Adrenal gland (tissue), 5 donors: Measurements from ENCODE around the gene SPOUT1.

Source experiments
- CTCF ChIP-seq, 6 experiments: fragments of 450-650 bp in 4 of 6; fragments of 200-600 bp in 2 of 6; sonication (generic) in 1 of 6; IDR thresholded peaks; 1 replicate in 5 of 6; 2 replicates in 1 of 6; pipeline versions ENCODE4 v1.5.1 to v1.8.0; 2016 to 2021; ENCODE audit warnings: antibody characterized with exemption in 6 of 6, mild to moderate bottlenecking in 2 of 6, moderate library complexity in 1 of 6
- POLR2A ChIP-seq, 2 donors: fragments of 450-650 bp; IDR thresholded peaks; one replicate each; pipeline ENCODE4 v1.6.1; 2017; ENCODE audit warnings: antibody characterized with exemption in 2 of 2, mild to moderate bottlenecking in 2 of 2, moderate library complexity in 1 of 2
- donor health status: DM: no; HTN: no; CAD: no.

GRCh38 chr9:128824911-128825310 lies 4.7 kb downstream of the SPOUT1 start:
- no peak for TF ChIP-seq CTCF (IDR thresholded peaks at IDR 0.05)
- TF ChIP-seq POLR2A (IDR thresholded peaks at IDR 0.05) = no peak
